Measurements from ENCODE around the gene IPO4.

Gene IPO4

GRCh38 chr14:24194186-24194872 is 5.7 kb upstream of the IPO4 start:
- DNase-seq, result no peak

GRCh38 chr14:24192933-24193332 is 4.3 kb upstream of the IPO4 start:
- DNase-seq, result no peak

- DNase-seq, result no peak
Observed at GRCh38 chr14:24190416-24190815, 1.8 kb upstream of the IPO4 start.

- DNase-seq, result no peak
Observed at GRCh38 chr14:24189460-24189859, 844 bp upstream of the IPO4 start.

- DNase-seq, result no peak
Observed at GRCh38 chr14:24189059-24189375, 401 bp upstream of the IPO4 start.

- no peak for DNase-seq
Observed at GRCh38 chr14:24187539-24187915, 1.1 kb downstream of the IPO4 start.

- no peak for DNase-seq
Observed at GRCh38 chr14:24186831-24187538, 1.6 kb downstream of the IPO4 start.

GRCh38 chr14:24185741-24186140 is 2.9 kb downstream of the IPO4 start:
- DNase-seq, result no peak

- no peak for DNase-seq
Observed at GRCh38 chr14:24185026-24185425, 3.6 kb downstream of the IPO4 start.

- no peak for DNase-seq
Observed at GRCh38 chr14:24184104-24184970, 4.3 kb downstream of the IPO4 start.

GRCh38 chr14:24183014-24183481 is 5.6 kb downstream of the IPO4 start:
- no peak for DNase-seq

GRCh38 chr14:24182110-24182882 is 6.3 kb downstream of the IPO4 start:
- DNase-seq, result no peak

GRCh38 chr14:24181371-24182077 is 7.1 kb downstream of the IPO4 start:
- DNase-seq, result no peak

GRCh38 chr14:24179961-24180796 is 8.4 kb downstream of the IPO4 start:
- no peak for DNase-seq

GRCh38 chr14:24179294-24179960 is 9.2 kb downstream of the IPO4 start:
- no peak for DNase-seq

- no peak for DNase-seq
Observed at GRCh38 chr14:24178399-24179178, 10.0 kb downstream of the IPO4 start.

GRCh38 chr14:24177891-24178290 is 10.7 kb downstream of the IPO4 start:
- no peak for DNase-seq

GRCh38 chr14:24177041-24177825 is 11.4 kb downstream of the IPO4 start:
- no peak for DNase-seq

- DNase-seq, result no peak
Observed at GRCh38 chr14:24176599-24176998, 12.0 kb downstream of the IPO4 start.
